ENCODE data around the gene LEPROT. TPM values are rescaled to one million over a fixed set of nuclear protein-coding genes. Genes with fewer than 3 reads are reported as not detected.

Gene LEPROT
- polyA plus RNA-seq, 1 donor (not counting 4 experiments of a cell fraction or from before 2014, with no cell fraction given) = 82.5 TPM

DNA sequence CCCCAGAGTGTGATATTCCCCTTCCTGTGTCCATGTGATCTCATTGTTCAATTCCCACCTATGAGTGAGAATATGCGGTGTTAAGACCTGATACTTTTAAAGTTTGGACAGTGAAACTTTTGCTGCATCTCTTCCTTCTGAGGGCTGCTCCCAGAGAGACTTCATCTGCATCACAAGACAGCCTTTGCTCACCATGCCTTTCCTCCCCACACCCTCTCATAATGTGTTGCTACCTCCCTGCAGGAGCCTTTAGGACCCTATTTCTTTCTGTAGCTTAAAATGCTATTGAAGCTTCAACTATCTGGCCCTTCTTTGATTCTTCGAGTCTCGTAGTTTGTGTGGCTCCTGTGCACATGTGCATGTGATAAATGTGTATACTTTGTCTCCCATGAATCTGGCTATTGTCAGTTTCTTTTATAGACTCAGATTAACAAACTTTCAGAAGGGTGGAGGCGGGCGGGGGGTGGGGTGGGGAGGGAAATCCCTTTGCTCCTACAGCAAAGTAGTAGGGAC is 23.7 kb downstream of the LEPROT start:
- no peak overlapping the region for H3K9ac ChIP-seq (ENCODE audit: control insufficient read depth, extremely low read depth, insufficient read depth, low read length)
- H3K4me1 ChIP-seq (ENCODE audit: control insufficient read depth, extremely low read depth, insufficient read depth, low read length) = no peaks in the 10 kb centered on the region
- H3K9me3 ChIP-seq (ENCODE audit: control insufficient read depth, low read depth, low read length) = no peaks in the 10 kb centered on the region
- no peak overlapping the region for H3K4me2 ChIP-seq (ENCODE audit: control insufficient read depth, extremely low read depth, insufficient read depth, low read depth, low read length)
- FAIRE-seq (peak; percentile 5), DNase-seq (ENCODE audit: low read depth, low spot score) (no peak)
- H4K20me1 ChIP-seq (ENCODE audit: control insufficient read depth, extremely low read depth, insufficient read depth, low read length) = no peaks in the 10 kb centered on the region
- H3K27ac ChIP-seq (ENCODE audit: control insufficient read depth, insufficient read depth, low read length) = no peak overlapping the region
- H2AFZ ChIP-seq (ENCODE audit: control insufficient read depth, low read length) = no peak overlapping the region
- H3K36me3 ChIP-seq (ENCODE audit: control insufficient read depth in 2 of 2, extremely low read depth in 1 of 2, insufficient read depth in 2 of 2, low read length in 2 of 2) = no peaks in the 10 kb centered on the region
- no peak overlapping the region for H3K4me3 ChIP-seq (ENCODE audit: control insufficient read depth in 2 of 3, extremely low read depth in 1 of 3, insufficient read depth in 2 of 3, low read depth in 1 of 3, low read length in 3 of 3)
- H3K9me1 ChIP-seq (ENCODE audit: control insufficient read depth, extremely low read depth, insufficient read depth, low read length) = no peaks in the 10 kb centered on the region
- dilution Hi-C loops (cut with MboI; ENCODE audit: extremely low pct_ligation_motif_present, low sequenced_read_pairs) = no loop called here
- H3K27me3 ChIP-seq (ENCODE audit: control insufficient read depth, extremely low read depth, insufficient read depth, low read length) = no peaks in the 10 kb centered on the region
- TF ChIP-seq EZH2 (IDR thresholded peaks at IDR 0.05; ENCODE audit: low read length) = no peak
- TF ChIP-seq, protein P1, sequence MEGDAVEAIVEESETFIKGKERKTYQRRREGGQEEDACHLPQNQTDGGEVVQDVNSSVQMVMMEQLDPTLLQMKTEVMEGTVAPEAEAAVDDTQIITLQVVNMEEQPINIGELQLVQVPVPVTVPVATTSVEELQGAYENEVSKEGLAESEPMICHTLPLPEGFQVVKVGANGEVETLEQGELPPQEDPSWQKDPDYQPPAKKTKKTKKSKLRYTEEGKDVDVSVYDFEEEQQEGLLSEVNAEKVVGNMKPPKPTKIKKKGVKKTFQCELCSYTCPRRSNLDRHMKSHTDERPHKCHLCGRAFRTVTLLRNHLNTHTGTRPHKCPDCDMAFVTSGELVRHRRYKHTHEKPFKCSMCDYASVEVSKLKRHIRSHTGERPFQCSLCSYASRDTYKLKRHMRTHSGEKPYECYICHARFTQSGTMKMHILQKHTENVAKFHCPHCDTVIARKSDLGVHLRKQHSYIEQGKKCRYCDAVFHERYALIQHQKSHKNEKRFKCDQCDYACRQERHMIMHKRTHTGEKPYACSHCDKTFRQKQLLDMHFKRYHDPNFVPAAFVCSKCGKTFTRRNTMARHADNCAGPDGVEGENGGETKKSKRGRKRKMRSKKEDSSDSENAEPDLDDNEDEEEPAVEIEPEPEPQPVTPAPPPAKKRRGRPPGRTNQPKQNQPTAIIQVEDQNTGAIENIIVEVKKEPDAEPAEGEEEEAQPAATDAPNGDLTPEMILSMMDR (optimal IDR thresholded peaks at IDR 0.05 in 1 of 3, IDR thresholded peaks at IDR 0.05 in 1 of 3, conservative IDR thresholded peaks at IDR 0.05 in 1 of 3; ENCODE audit: extremely low read depth in 1 of 3, insufficient read depth in 2 of 3, low read length in 3 of 3) = no peak
- no peaks in the 10 kb centered on the region for H3K79me2 ChIP-seq (ENCODE audit: control insufficient read depth, insufficient read depth, low read length)

DNA sequence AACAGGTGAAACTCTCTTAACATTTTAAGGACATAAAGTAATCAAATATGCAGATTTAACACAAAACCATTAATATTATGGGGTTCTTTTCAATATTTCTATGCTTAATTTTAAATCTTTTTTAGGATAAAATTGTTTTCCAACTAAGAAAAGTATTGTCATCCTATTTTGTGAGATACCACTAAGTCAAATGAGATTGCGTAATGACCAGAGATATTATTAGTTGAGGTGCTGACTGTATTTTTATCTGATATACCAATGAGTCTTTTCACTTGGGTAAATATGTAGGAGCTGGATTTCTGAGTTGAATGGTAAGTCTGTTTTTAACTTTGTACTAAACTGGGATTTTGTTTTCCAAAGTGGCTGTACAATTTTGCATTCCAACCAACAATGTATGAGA is 25.4 kb downstream of the LEPROT start:
- DNase-seq (ENCODE audit: low read depth, low spot score) (no peak), FAIRE-seq (no peak)
- no peak overlapping the region for H3K4me2 ChIP-seq (ENCODE audit: control insufficient read depth, extremely low read depth, insufficient read depth, low read depth, low read length)
- H3K9ac ChIP-seq (ENCODE audit: control insufficient read depth, extremely low read depth, insufficient read depth, low read length) = no peak overlapping the region
- H3K9me3 ChIP-seq (ENCODE audit: control insufficient read depth, low read depth, low read length) = no peaks in the 10 kb centered on the region
- no peaks in the 10 kb centered on the region for H3K27me3 ChIP-seq (ENCODE audit: control insufficient read depth, extremely low read depth, insufficient read depth, low read length)
- H4K20me1 ChIP-seq (ENCODE audit: control insufficient read depth, extremely low read depth, insufficient read depth, low read length) = no peaks in the 10 kb centered on the region
- H3K36me3 ChIP-seq (ENCODE audit: control insufficient read depth in 2 of 2, extremely low read depth in 1 of 2, insufficient read depth in 2 of 2, low read length in 2 of 2) = no peaks in the 10 kb centered on the region
- H3K4me3 ChIP-seq (ENCODE audit: control insufficient read depth in 2 of 3, extremely low read depth in 1 of 3, insufficient read depth in 2 of 3, low read depth in 1 of 3, low read length in 3 of 3) = no peak overlapping the region
- no peak overlapping the region for H2AFZ ChIP-seq (ENCODE audit: control insufficient read depth, low read length)
- dilution Hi-C loops (cut with MboI; ENCODE audit: extremely low pct_ligation_motif_present, low sequenced_read_pairs) = no loop called here
- H3K27ac ChIP-seq (ENCODE audit: control insufficient read depth, insufficient read depth, low read length) = no peak overlapping the region
- TF ChIP-seq EZH2 (IDR thresholded peaks at IDR 0.05; ENCODE audit: low read length) = no peak
- TF ChIP-seq, protein P1 (optimal IDR thresholded peaks at IDR 0.05 in 1 of 3, IDR thresholded peaks at IDR 0.05 in 1 of 3, conservative IDR thresholded peaks at IDR 0.05 in 1 of 3; ENCODE audit: extremely low read depth in 1 of 3, insufficient read depth in 2 of 3, low read length in 3 of 3) = no peak
- no peaks in the 10 kb centered on the region for H3K4me1 ChIP-seq (ENCODE audit: control insufficient read depth, extremely low read depth, insufficient read depth, low read length)
- no peaks in the 10 kb centered on the region for H3K79me2 ChIP-seq (ENCODE audit: control insufficient read depth, insufficient read depth, low read length)
- H3K9me1 ChIP-seq (ENCODE audit: control insufficient read depth, extremely low read depth, insufficient read depth, low read length) = no peaks in the 10 kb centered on the region
